Measurements from ENCODE around the gene ZNF138.

- TF ChIP-seq EZH2phosphoT487 (IDR thresholded peaks at IDR 0.05), result no peak
- TF ChIP-seq CTCF (IDR thresholded peaks at IDR 0.05), result no peak
Observed at GRCh38 chr7:64775289-64775688, 18.9 kb upstream of the ZNF138 start.
